Hair follicular keratinocyte (primary cell): ENCODE results near the gene GCSAM. TPM values are rescaled to one million over a fixed set of nuclear protein-coding genes. Genes with fewer than 3 reads are reported as not detected.

Experiments
- total RNA-seq: library from RNA; depleted of rRNA; stranded (reverse); fragments of >200 nt; gene quantifications from 2 replicates; pipeline ENCODE4 v1.2.3, GENCODE V29; 2015

The GCSAM gene, protein sequence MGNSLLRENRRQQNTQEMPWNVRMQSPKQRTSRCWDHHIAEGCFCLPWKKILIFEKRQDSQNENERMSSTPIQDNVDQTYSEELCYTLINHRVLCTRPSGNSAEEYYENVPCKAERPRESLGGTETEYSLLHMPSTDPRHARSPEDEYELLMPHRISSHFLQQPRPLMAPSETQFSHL
- total RNA-seq: 0.91 and 2.0 TPM in 2 replicates

DNA sequence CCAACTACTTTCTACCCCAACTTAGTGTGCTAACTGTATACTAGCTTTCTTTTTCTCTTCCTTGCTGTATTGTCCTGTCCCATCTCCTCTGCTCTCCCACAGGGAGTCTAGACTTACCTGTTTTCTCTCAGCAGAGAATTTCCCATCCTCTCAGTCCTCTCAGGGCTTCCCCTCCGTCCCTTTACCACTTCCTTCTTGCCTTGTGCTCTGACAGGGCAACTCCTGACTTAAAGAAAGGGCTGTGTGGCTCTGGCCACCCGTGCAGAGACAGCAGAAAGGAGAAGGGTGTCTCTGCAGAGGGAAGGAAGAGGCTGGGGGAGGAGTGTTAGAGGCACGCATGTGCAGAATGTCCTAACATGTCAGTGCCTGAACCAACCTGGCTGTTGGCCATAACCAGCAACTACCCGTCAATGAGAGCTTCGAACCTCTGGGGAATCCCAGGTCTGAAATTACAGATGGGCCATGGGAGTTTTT is at the start of gene GCSAM:
GCSAM (minus strand) TSS at position 274 of the 474 bp plus-strand sequence; CDS start at position 146, 128 bp downstream.

DNA sequence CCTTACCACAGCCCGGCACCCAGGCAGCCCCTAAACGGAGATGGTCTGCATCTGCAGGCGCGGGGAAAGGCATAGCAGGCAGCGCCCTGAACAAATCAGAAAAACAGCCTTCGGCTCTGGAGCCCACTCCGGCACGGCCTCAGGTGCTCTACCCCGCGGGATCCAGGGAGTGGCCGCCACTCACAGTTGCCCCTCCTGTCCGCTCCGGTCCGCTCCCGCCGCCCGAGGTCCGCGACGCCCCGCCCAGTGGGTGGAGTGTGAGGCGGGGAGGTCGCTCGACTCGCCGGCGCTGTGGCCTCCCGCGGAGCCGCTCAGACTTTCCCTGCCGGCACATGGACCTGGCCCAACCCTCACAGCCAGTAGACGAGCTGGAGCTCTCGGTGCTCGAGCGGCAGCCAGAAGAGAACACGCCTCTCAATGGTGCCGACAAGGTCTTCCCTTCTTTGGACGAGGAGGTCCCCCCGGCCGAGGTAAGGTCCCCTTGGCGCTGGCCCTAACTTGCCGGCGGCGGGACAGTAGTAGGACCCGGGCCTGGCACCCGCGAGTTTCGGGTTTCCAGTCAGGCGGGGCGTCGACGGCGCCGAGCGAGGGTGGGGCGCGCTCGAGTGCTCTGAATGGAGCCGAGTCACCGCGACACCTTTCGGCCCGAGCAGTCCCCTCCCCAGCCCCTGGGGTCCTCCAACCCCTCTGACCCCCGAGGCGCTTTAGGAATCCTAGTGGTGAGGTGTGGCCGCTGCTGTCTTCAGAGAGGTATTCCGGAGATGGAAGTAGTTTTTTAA is 46.8 kb downstream of the GCSAM start, which contains the start of gene C3orf52:
C3orf52 (plus strand) TSS at position 314 of the 779 bp plus-strand sequence; CDS start at position 333, 19 bp downstream.

Other genes with a start within 250 kb of the GCSAM start
- 24.5 and 38.0 TPM in 2 replicates for gene ABHD10, start 154.2 kb downstream of the GCSAM start, total RNA-seq
- gene TAGLN3, start 134.3 kb downstream of the GCSAM start, total RNA-seq: 22.4 and 39.2 TPM in 2 replicates
- gene TMPRSS7, start 98.5 kb downstream of the GCSAM start, total RNA-seq: not detected in 2 replicates
- 3.6 and 6.4 TPM in 2 replicates for gene C3orf52, start 46.9 kb downstream of the GCSAM start, total RNA-seq
- not detected in 2 replicates for gene SLC9C1, start 161.0 kb upstream of the GCSAM start, total RNA-seq
- not detected in 2 replicates for gene CD200, start 199.9 kb upstream of the GCSAM start, total RNA-seq